ENCODE measurements around the gene CFP. TPM values are rescaled to one million over a fixed set of nuclear protein-coding genes. Genes with fewer than 3 reads are reported as not detected.
A peak's percentile ranks its signal among the peaks of the same experiment; 100 is the strongest.

Gene CFP
- polyA plus RNA-seq, 3 donors, result 461 to 498 (median 491) TPM

- Mint-ChIP-seq H3K36me3 (peaks cover 10 to 14% of the 10 kb centered on the region in 2 donors), H3K9me3 (peaks cover 0 to 2% (median 0%) of the 10 kb centered on the region in 7 donors), H3K27ac (peak overlapping the region; percentile 94 to 99 (median 95)), H3K4me3 (peak overlapping the region; percentile 56 to 78), H3K27me3 (ENCODE audit: low read depth in 3 of 3) (peaks cover 3 to 9% (median 8%) of the 10 kb centered on the region in 3 donors), H3K4me1 (peaks cover 53% of the 10 kb centered on the region)
- Histone ChIP-seq H3K79me2 (ENCODE audit: insufficient read depth, low read length) (peaks cover 15% of the 10 kb centered on the region), H3K4me2 (replicated peaks; ENCODE audit: extremely low read depth, low read length, poor library complexity, severe bottlenecking) (peak overlapping the region; percentile 55), H3K4me3 (replicated peaks in 1 of 3; ENCODE audit: low read depth in 2 of 3, low read length in 3 of 3) (peak overlapping the region in 1 of 3 experiments; percentile 54), H3K36me3 (replicated peaks in 1 of 2; ENCODE audit: control insufficient read depth in 1 of 2, insufficient read depth in 2 of 2, low read length in 2 of 2) (peaks cover 0 to 2% of the 10 kb centered on the region in 2 donors), H3K4me1 (ENCODE audit: control insufficient read depth in 1 of 2, insufficient read depth in 2 of 2, low read length in 2 of 2) (peaks cover 47 to 75% of the 10 kb centered on the region in 2 donors), H3K27me3 (ENCODE audit: control insufficient read depth in 2 of 2, insufficient read depth in 2 of 2, low read length in 2 of 2) (peaks cover 0 to 3% of the 10 kb centered on the region in 2 donors), H3K9ac (ENCODE audit: insufficient read depth, low read length, poor library complexity, severe bottlenecking) (peak overlapping the region; percentile 44), H4K20me1 (ENCODE audit: insufficient read depth, low read length) (peaks cover 11% of the 10 kb centered on the region), H3K9me3 (replicated peaks in 1 of 2; ENCODE audit: control insufficient read depth in 1 of 2, insufficient read depth in 1 of 2, low read length in 2 of 2) (no peaks in the 10 kb centered on the region), H2AFZ (ENCODE audit: insufficient read depth, low read depth, low read length, poor library complexity, severe bottlenecking) (no peak overlapping the region), H3K27ac (ENCODE audit: low read depth in 1 of 2, low read length in 2 of 2) (peak overlapping the region; percentile 88 to 91)
- intact Hi-C loops (cut with micrococcal nuclease), result loop anchor here (5.0 kb wide), 2 partner anchors 38 to 53 kb away; partner anchors contain the start of gene SYN1 (in 1 of the 2)
- peak; percentile 88 to 94 (median 89) for DNase-seq
- WGBS (ENCODE audit: insufficient coverage), result 0% methylated on average over 2 of the region's 9 CpGs
- TF ChIP-seq, protein P1, sequence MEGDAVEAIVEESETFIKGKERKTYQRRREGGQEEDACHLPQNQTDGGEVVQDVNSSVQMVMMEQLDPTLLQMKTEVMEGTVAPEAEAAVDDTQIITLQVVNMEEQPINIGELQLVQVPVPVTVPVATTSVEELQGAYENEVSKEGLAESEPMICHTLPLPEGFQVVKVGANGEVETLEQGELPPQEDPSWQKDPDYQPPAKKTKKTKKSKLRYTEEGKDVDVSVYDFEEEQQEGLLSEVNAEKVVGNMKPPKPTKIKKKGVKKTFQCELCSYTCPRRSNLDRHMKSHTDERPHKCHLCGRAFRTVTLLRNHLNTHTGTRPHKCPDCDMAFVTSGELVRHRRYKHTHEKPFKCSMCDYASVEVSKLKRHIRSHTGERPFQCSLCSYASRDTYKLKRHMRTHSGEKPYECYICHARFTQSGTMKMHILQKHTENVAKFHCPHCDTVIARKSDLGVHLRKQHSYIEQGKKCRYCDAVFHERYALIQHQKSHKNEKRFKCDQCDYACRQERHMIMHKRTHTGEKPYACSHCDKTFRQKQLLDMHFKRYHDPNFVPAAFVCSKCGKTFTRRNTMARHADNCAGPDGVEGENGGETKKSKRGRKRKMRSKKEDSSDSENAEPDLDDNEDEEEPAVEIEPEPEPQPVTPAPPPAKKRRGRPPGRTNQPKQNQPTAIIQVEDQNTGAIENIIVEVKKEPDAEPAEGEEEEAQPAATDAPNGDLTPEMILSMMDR (IDR thresholded peaks at IDR 0.05), result no peak
These were observed 50.2 kb downstream of the CFP start for GRCh38 chrX:47579537-47579936.

- H2AFZ ChIP-seq (ENCODE audit: insufficient read depth, low read depth, low read length, poor library complexity, severe bottlenecking), result no peak overlapping the region
- H3K9me3 Mint-ChIP-seq, result peaks cover 0 to 4% (median under 1%) of the 10 kb centered on the region in 7 donors
- peak overlapping the region; percentile 55 for H3K4me2 ChIP-seq (replicated peaks; ENCODE audit: extremely low read depth, low read length, poor library complexity, severe bottlenecking)
- 18% methylated on average over 4 of the region's 16 CpGs for WGBS (ENCODE audit: insufficient coverage)
- H3K4me3 ChIP-seq (replicated peaks in 1 of 3; ENCODE audit: low read depth in 2 of 3, low read length in 3 of 3), result peak overlapping the region in 1 of 3 experiments; percentile 54
- H3K9ac ChIP-seq (ENCODE audit: insufficient read depth, low read length, poor library complexity, severe bottlenecking), result no peak overlapping the region
- H3K27me3 Mint-ChIP-seq (ENCODE audit: low read depth in 3 of 3), result peaks cover 4 to 16% (median 10%) of the 10 kb centered on the region in 3 donors
- H3K9me3 ChIP-seq (replicated peaks in 1 of 2; ENCODE audit: control insufficient read depth in 1 of 2, insufficient read depth in 1 of 2, low read length in 2 of 2), result no peaks in the 10 kb centered on the region
- H3K4me1 ChIP-seq (ENCODE audit: control insufficient read depth in 1 of 2, insufficient read depth in 2 of 2, low read length in 2 of 2), result peaks cover 49 to 76% of the 10 kb centered on the region in 2 donors
- H3K36me3 ChIP-seq (replicated peaks in 1 of 2; ENCODE audit: control insufficient read depth in 1 of 2, insufficient read depth in 2 of 2, low read length in 2 of 2), result no peaks in the 10 kb centered on the region
- peak overlapping the region; percentile 7 to 56 for H3K4me3 Mint-ChIP-seq
- peaks cover 15% of the 10 kb centered on the region for H3K79me2 ChIP-seq (ENCODE audit: insufficient read depth, low read length)
- H3K36me3 Mint-ChIP-seq, result peaks cover 4 to 5% of the 10 kb centered on the region in 2 donors
- peaks cover 49% of the 10 kb centered on the region for H3K4me1 Mint-ChIP-seq
- H3K27ac ChIP-seq (ENCODE audit: low read depth in 1 of 2, low read length in 2 of 2), result peak overlapping the region; percentile 88 to 91
- H4K20me1 ChIP-seq (ENCODE audit: insufficient read depth, low read length), result peaks cover 5% of the 10 kb centered on the region
- TF ChIP-seq, protein P1 (IDR thresholded peaks at IDR 0.05), result no peak
- peak in 2 of 3 donors; percentile 45 to 72 for DNase-seq
- H3K27ac Mint-ChIP-seq, result peak overlapping the region; percentile 94 to 99 (median 95)
- peaks cover 0 to 8% of the 10 kb centered on the region in 2 donors for H3K27me3 ChIP-seq (ENCODE audit: control insufficient read depth in 2 of 2, insufficient read depth in 2 of 2, low read length in 2 of 2)
- intact Hi-C loops (cut with micrococcal nuclease), result loop anchor here (5.0 kb wide), 2 partner anchors 39 to 54 kb away; partner anchors contain the start of gene SYN1 (in 1 of the 2)
These were observed 51.0 kb downstream of the CFP start for GRCh38 chrX:47578692-47579091.
